Endodermal cell (in vitro differentiated cells): Measurements from ENCODE around the gene FPR1. TPM values are rescaled to one million over a fixed set of nuclear protein-coding genes. Genes with fewer than 3 reads are reported as not detected.

ENCODE experiments used
- DNase-seq: peaks from one replicate; pipeline ENCODE4 v3.0.0-alpha.2; 2017
- H3K27ac ChIP-seq: 2 replicates; pipeline ENCODE4 v1.5.1; 2013; ENCODE audit warnings: mild to moderate bottlenecking, low read depth, low read length, moderate library complexity
- H3K27me3 ChIP-seq: 2 replicates; pipeline ENCODE4 v1.6.1; 2013; ENCODE audit warnings: mild to moderate bottlenecking, low read length, moderate library complexity; ENCODE audit not compliant: insufficient read depth, control insufficient read depth, poor library complexity, severe bottlenecking
- H3K36me3 ChIP-seq: 2 replicates; pipeline ENCODE4 v1.7.0; 2013; ENCODE audit warnings: mild to moderate bottlenecking, low read length, moderate library complexity; ENCODE audit not compliant: control insufficient read depth, insufficient read depth
- H3K4me1 ChIP-seq: one replicate; pipeline ENCODE4 v1.7.0; 2013; ENCODE audit warnings: low read length; ENCODE audit not compliant: control insufficient read depth, insufficient read depth
- H3K4me3 ChIP-seq: 2 replicates; pipeline ENCODE4 v1.5.1; 2013; ENCODE audit warnings: mild to moderate bottlenecking, low read length, moderate library complexity
- H3K9ac ChIP-seq: 2 replicates; pipeline ENCODE4 v1.6.1; 2013; ENCODE audit warnings: mild to moderate bottlenecking, low read length, moderate library complexity; ENCODE audit not compliant: poor library complexity, severe bottlenecking; ENCODE audit errors: extremely low read depth
- H3K9me3 ChIP-seq: 2 replicates; pipeline ENCODE4 v1.6.1; 2013; ENCODE audit warnings: mild to moderate bottlenecking, low read length, moderate library complexity; ENCODE audit not compliant: control insufficient read depth
- H3K27ac Mint-ChIP-seq: 2 replicates; pipeline ENCODE4 v1.8.0; 2020; ENCODE audit warnings: mixed read lengths
- H3K27me3 Mint-ChIP-seq: 2 replicates; pipeline ENCODE4 v1.8.0; 2021; ENCODE audit warnings: mild to moderate bottlenecking, mixed read lengths; ENCODE audit not compliant: insufficient read depth
- H3K36me3 Mint-ChIP-seq: 2 replicates; pipeline ENCODE4 v1.8.0; 2020; ENCODE audit warnings: low read depth, mixed read lengths
- H3K4me1 Mint-ChIP-seq: 2 replicates; pipeline ENCODE4 v1.8.0; 2020; ENCODE audit warnings: mixed read lengths
- H3K4me3 Mint-ChIP-seq: 2 replicates; pipeline ENCODE4 v1.8.0; 2020; ENCODE audit warnings: mild to moderate bottlenecking, moderate library complexity, mixed read lengths
- H3K9me3 Mint-ChIP-seq: 2 replicates; pipeline ENCODE4 v1.8.0; 2020; ENCODE audit warnings: mild to moderate bottlenecking, mixed read lengths
- WGBS, 2 experiments: methylation state at CpG; one replicate each; pipeline versions ENCODE4 v1.1.5 to v1.1.7; 2013; ENCODE audit warnings: missing lambda C conversion rate in 2 of 2, mixed read lengths in 1 of 2; ENCODE audit not compliant: insufficient coverage in 1 of 2, insufficient read length in 1 of 2; 5-methylcytosine and 5-hydroxymethylcytosine counted together
- total RNA-seq, 2 donors: library from RNA; stranded (reverse); fragmentation: NEBNext Ultra II Directional in 1 of 2; extraction: Animal tissue kit (Norgen Biotek cat#: 25700) in 1 of 2; gene quantifications; 2 replicates in 1 of 2; 3 replicates in 1 of 2; pipeline ENCODE4 v1.2.1, GENCODE V29; 2021
- TF ChIP-seq, protein P1 (sequence below): fragments of 200-600 bp; sonication (generic); conservative IDR thresholded peaks from 2 replicates; pipeline ENCODE4 v1.5.0; 2021; ENCODE audit warnings: antibody characterized with exemption, mild to moderate bottlenecking

Gene FPR1
- total RNA-seq, 2 donors from 2014 or later = not detected

DNA sequence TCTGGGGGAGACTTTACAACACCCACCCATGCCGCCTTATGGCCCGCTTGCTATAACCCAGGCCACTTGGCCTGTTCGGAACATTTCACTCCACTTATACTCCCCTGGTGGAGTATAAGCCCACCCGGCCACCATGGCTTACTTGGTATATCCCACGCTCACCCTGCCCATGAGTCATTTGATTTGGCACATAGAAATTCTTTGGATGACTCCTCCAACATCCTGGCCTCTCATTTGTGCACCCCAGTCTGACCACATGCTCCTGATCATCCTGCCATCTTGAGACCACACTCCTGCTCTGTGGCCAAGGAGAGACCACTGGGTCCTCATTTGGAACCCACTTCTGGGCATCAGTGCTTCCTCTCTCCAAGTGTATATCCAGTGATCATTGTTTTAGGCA lies 53.4 kb downstream of the FPR1 start:
- Mint-ChIP-seq H3K4me1 (peaks cover 16% of the 10 kb centered on the region), H3K27me3 (no peaks in the 10 kb centered on the region), H3K36me3 (peaks cover 77% of the 10 kb centered on the region), H3K27ac (no peak overlapping the region), H3K4me3 (no peak overlapping the region), H3K9me3 (no peaks in the 10 kb centered on the region)
- Histone ChIP-seq H3K9me3 (no peaks in the 10 kb centered on the region), H3K36me3 (peaks cover 98% of the 10 kb centered on the region), H3K4me1 (no peaks in the 10 kb centered on the region), H3K9ac (no peak overlapping the region), H3K4me3 (no peak overlapping the region), H3K27me3 (no peaks in the 10 kb centered on the region), H3K27ac (no peak overlapping the region)
- TF ChIP-seq, protein P1, sequence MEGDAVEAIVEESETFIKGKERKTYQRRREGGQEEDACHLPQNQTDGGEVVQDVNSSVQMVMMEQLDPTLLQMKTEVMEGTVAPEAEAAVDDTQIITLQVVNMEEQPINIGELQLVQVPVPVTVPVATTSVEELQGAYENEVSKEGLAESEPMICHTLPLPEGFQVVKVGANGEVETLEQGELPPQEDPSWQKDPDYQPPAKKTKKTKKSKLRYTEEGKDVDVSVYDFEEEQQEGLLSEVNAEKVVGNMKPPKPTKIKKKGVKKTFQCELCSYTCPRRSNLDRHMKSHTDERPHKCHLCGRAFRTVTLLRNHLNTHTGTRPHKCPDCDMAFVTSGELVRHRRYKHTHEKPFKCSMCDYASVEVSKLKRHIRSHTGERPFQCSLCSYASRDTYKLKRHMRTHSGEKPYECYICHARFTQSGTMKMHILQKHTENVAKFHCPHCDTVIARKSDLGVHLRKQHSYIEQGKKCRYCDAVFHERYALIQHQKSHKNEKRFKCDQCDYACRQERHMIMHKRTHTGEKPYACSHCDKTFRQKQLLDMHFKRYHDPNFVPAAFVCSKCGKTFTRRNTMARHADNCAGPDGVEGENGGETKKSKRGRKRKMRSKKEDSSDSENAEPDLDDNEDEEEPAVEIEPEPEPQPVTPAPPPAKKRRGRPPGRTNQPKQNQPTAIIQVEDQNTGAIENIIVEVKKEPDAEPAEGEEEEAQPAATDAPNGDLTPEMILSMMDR = no peak
- no peak for DNase-seq
- WGBS, 2 experiments = 89 to 96% methylated on average over 3 to 5 of the region's 5 CpGs

DNA sequence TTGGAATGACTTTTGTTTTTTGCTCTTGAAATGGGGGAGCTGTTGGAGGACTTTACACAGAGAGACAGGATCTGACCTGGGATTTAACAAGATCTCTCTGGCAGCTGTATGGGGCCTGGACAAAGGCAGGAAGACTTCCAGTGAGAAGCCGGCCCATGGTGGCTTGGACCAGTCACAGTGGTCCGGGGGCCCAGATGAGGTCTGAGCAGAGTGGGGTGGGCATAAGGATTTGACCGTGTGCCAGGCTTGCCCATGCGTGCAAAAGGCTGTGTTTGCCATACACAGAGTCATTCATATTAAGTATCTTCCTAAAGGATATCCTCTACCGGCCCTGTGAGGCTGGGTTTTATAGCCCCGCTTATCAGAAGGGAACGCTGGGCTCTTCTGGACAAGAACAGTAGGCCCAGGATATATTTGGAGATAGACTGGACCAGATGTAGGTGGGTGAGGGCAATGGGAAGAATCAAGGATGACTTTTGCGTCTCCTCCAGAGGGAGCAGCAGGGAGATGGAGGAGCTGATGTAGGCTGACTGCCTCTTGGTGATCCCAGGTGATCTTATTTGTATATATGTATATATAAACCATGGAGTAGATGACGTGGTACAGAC lies 54.4 kb downstream of the FPR1 start:
- Histone ChIP-seq H3K4me1 (no peaks in the 10 kb centered on the region), H3K9me3 (no peaks in the 10 kb centered on the region), H3K27ac (no peak overlapping the region), H3K9ac (no peak overlapping the region), H3K4me3 (no peak overlapping the region), H3K36me3 (peaks cover 96% of the 10 kb centered on the region), H3K27me3 (no peaks in the 10 kb centered on the region)
- Mint-ChIP-seq H3K27ac (no peak overlapping the region), H3K36me3 (peaks cover 82% of the 10 kb centered on the region), H3K4me3 (no peak overlapping the region), H3K4me1 (peaks cover 14% of the 10 kb centered on the region), H3K9me3 (no peaks in the 10 kb centered on the region), H3K27me3 (no peaks in the 10 kb centered on the region)
- TF ChIP-seq, protein P1 = no peak
- DNase-seq = no peak
- 94 to 100% methylated on average over 5 to 9 of the region's 9 CpGs for WGBS, 2 experiments

DNA sequence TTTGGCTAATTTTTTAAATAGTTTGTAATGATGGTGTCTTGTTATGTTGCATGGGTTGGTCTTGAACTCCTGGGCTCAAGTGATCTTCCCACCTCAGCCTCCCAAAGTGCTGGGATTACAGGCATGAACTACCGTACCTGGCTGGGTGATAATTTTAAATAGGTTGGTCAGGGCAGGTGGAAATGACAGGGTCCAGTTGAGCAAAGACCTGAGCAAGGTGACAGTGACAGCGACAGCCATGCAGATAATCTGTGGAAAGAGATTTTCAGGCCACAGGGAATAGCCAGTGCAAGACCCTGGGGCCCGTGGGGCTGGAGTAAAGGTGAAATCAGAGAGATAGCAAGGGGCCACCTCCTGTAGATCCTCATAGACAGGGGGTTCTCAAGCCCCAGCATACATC lies 55.1 kb downstream of the FPR1 start:
- peaks cover 79% of the 10 kb centered on the region for H3K36me3 Mint-ChIP-seq
- no peaks in the 10 kb centered on the region for H3K27me3 Mint-ChIP-seq
- 88 to 94% methylated on average over 3 of the region's 3 CpGs for WGBS, 2 experiments
- Histone ChIP-seq H3K27ac (no peak overlapping the region), H3K4me1 (no peaks in the 10 kb centered on the region), H3K4me3 (no peak overlapping the region), H3K9ac (no peak overlapping the region), H3K36me3 (peaks cover 89% of the 10 kb centered on the region), H3K9me3 (no peaks in the 10 kb centered on the region), H3K27me3 (no peaks in the 10 kb centered on the region)
- no peak for DNase-seq
- H3K4me3 Mint-ChIP-seq = no peak overlapping the region
- no peak overlapping the region for H3K27ac Mint-ChIP-seq
- TF ChIP-seq, protein P1 = no peak
- no peaks in the 10 kb centered on the region for H3K9me3 Mint-ChIP-seq
- peaks cover 12% of the 10 kb centered on the region for H3K4me1 Mint-ChIP-seq

Other genes with a start within 250 kb of the FPR1 start
- under 1 TPM in 1 of 2 donors, not detected in 1; 0.26 TPM for gene SIGLEC6, start 220.2 kb downstream of the FPR1 start, total RNA-seq
- gene ZNF175, start 180.6 kb downstream of the FPR1 start, total RNA-seq = 10 to 100 TPM; 10.8 to 11.3 TPM
- gene SIGLEC5, start 121.5 kb downstream of the FPR1 start, total RNA-seq = not detected
- gene SIGLEC14, start 105.1 kb downstream of the FPR1 start, total RNA-seq = not detected
- 10 to 100 TPM; 18.4 to 26.8 TPM for gene SPACA6, start 58.5 kb downstream of the FPR1 start, total RNA-seq
- under 1 TPM in 1 of 2 donors, not detected in 1; 0.22 TPM for gene HAS1, start 27.9 kb downstream of the FPR1 start, total RNA-seq
- gene FPR2, start 9.3 kb upstream of the FPR1 start, total RNA-seq = under 1 TPM in 1 of 2 donors, not detected in 1; 0.11 TPM
- not detected for gene FPR3, start 43.3 kb upstream of the FPR1 start, total RNA-seq
- gene ZNF577, start 136.1 kb upstream of the FPR1 start, total RNA-seq = 10 to 100 TPM; 25.8 to 31.1 TPM
- gene ZNF649, start 153.1 kb upstream of the FPR1 start, total RNA-seq = 10 to 100 TPM; 61.0 to 69.3 TPM
- gene ZNF613, start 175.6 kb upstream of the FPR1 start, total RNA-seq = 10 to 100 TPM; 17.5 to 22.5 TPM
- 10 to 100 TPM in 1 of 2 donors, 1 to 10 TPM in 1; 8.3 to 11.2 TPM for gene ZNF350, start 235.0 kb upstream of the FPR1 start, total RNA-seq